Fibroblast of skin of abdomen (primary cell): ENCODE data around the gene ZNF423.
"Not testable (repeated sequence)": the region's sequence is repeated elsewhere in the genome, so short reads cannot be mapped to it uniquely, and the experiment has no call there.

ENCODE experiments used
- DNase-seq: peaks from one replicate; pipeline ENCODE4 v3.0.0-alpha.2; 2013

Gene ZNF423

GRCh38 chr16:49523435-49524159 lies 332.3 kb downstream of the ZNF423 start:
- no peak for DNase-seq

- no peak for DNase-seq
Measured at GRCh38 chr16:49521734-49522325, 334.1 kb downstream of the ZNF423 start.

- DNase-seq: no peak
Measured at GRCh38 chr16:49520492-49521038, 335.3 kb downstream of the ZNF423 start.

- no peak for DNase-seq
Measured at GRCh38 chr16:49519741-49520140, 336.2 kb downstream of the ZNF423 start.

GRCh38 chr16:49519008-49519656 lies 336.8 kb downstream of the ZNF423 start:
- no peak for DNase-seq

- DNase-seq: no peak
Measured at GRCh38 chr16:49516382-49517036, 339.4 kb downstream of the ZNF423 start.

- no peak for DNase-seq
Measured at GRCh38 chr16:49515861-49516260, 340.1 kb downstream of the ZNF423 start.

- no peak for DNase-seq
Measured at GRCh38 chr16:49515016-49515565, 340.8 kb downstream of the ZNF423 start.

- DNase-seq: no peak
Measured at GRCh38 chr16:49514073-49514980, 341.6 kb downstream of the ZNF423 start.

GRCh38 chr16:49513040-49513439 lies 342.9 kb downstream of the ZNF423 start:
- no peak for DNase-seq

- no peak for DNase-seq
Measured at GRCh38 chr16:49510654-49511305, 345.1 kb downstream of the ZNF423 start.

GRCh38 chr16:49510141-49510540 lies 345.8 kb downstream of the ZNF423 start:
- DNase-seq: no peak

- not testable (repeated sequence) for DNase-seq
Measured at GRCh38 chr16:49506058-49507013, 349.6 kb downstream of the ZNF423 start.

GRCh38 chr16:49505556-49505955 lies 350.4 kb downstream of the ZNF423 start:
- DNase-seq: no peak

GRCh38 chr16:49504626-49505025 lies 351.3 kb downstream of the ZNF423 start:
- DNase-seq: no peak

GRCh38 chr16:49504023-49504364 lies 351.9 kb downstream of the ZNF423 start:
- no peak for DNase-seq

GRCh38 chr16:49503256-49504022 lies 352.5 kb downstream of the ZNF423 start:
- no peak for DNase-seq

- no peak for DNase-seq
Measured at GRCh38 chr16:49502136-49502881, 353.6 kb downstream of the ZNF423 start.
